GM12878 (cell line): Measurements from ENCODE around the gene RTP5. TPM values are rescaled to one million over a fixed set of nuclear protein-coding genes. Genes with fewer than 3 reads are reported as not detected.

ENCODE experiments used
- ATAC-seq: fragments of 200-7000 bp; cut with Tn5 transposase; 3 replicates; pipeline ENCODE4 v1.9.1; 2020; ENCODE audit warnings: mild to moderate bottlenecking, moderate library complexity
- BruUV-seq: library from RNA; stranded (reverse); fragments of 400-500 nt; replicated peaks from 2 replicates; lab custom pipeline; 2021; lab: Mats Ljungman, UMichigan
- CTCF ChIA-PET: fragments of 300-600 bp; sonication (Branson Sonifier 250); formaldehyde crosslinking; extraction: SDS; loops from one replicate; lab custom pipeline; 2021; ENCODE audit warnings: inconsistent platforms; lab: Yijun Ruan, JAX
- POLR2A ChIA-PET: fragments of 350-600 bp; formaldehyde crosslinking; extraction: SDS; loops from one replicate; lab custom pipeline; 2021; ENCODE audit warnings: inconsistent platforms; lab: Charles Lee
- RAD21 ChIA-PET: fragments of 300-600 bp; sonication (Branson Sonifier 250); formaldehyde crosslinking; loops from one replicate; lab custom pipeline; 2023; ENCODE audit warnings: antibody characterized with exemption; ENCODE audit not compliant: unreplicated experiment; lab: Charles Lee
- SMC1A ChIA-PET: fragments of 300-600 bp; sonication (Branson Sonifier 250); formaldehyde crosslinking; loops from one replicate; lab custom pipeline; 2023; ENCODE audit not compliant: unreplicated experiment, uncharacterized antibody; lab: Charles Lee
- DNase-seq: peaks from one replicate; pipeline ENCODE4 v3.0.0-alpha.2; 2011; ENCODE audit warnings: low read depth, low spot score
- FAIRE-seq: peaks from 3 replicates; lab custom pipeline; 2011; peaks lifted over from hg19 to GRCh38; lab: Jason Lieb, UNC
- H2AFZ ChIP-seq: 2 replicates; pipeline ENCODE4 v1.6.0; 2011; ENCODE audit warnings: low read depth, low read length, control low read depth; ENCODE audit not compliant: control insufficient read depth
- H3K27ac ChIP-seq: 2 replicates; pipeline ENCODE4 v1.5.1; 2011; ENCODE audit warnings: control low read depth; ENCODE audit not compliant: control insufficient read depth, insufficient read depth
- H3K27me3 ChIP-seq, 2 experiments: replicated peaks in 1 of 2; 2 replicates each; pipeline versions ENCODE4 v1.6.0 to v1.6.1; 2011; ENCODE audit warnings: low read length in 1 of 2; ENCODE audit not compliant: control insufficient read depth in 2 of 2, insufficient read depth in 2 of 2
- H3K36me3 ChIP-seq, 2 experiments: 2 replicates each; pipeline ENCODE4 v1.5.1; 2011; ENCODE audit warnings: low read length in 1 of 2; ENCODE audit not compliant: control insufficient read depth in 2 of 2, insufficient read depth in 2 of 2
- H3K4me1 ChIP-seq: 2 replicates; pipeline ENCODE4 v1.6.1; 2011; ENCODE audit warnings: mild to moderate bottlenecking, low read length, moderate library complexity, mixed read lengths; ENCODE audit not compliant: control insufficient read depth, insufficient read depth
- H3K4me2 ChIP-seq: 2 replicates; pipeline ENCODE4 v1.6.0; 2011; ENCODE audit warnings: control low read depth; ENCODE audit not compliant: control insufficient read depth, insufficient read depth
- H3K4me3 ChIP-seq: fragments of 200-600 bp; sonication (generic); 2 replicates; pipeline ENCODE4 v1.5.1; 2016
- H3K79me2 ChIP-seq: 2 replicates; pipeline ENCODE4 v1.6.0; 2011; ENCODE audit warnings: low read length; ENCODE audit not compliant: control insufficient read depth, insufficient read depth
- H3K9ac ChIP-seq: 2 replicates; pipeline ENCODE4 v1.8.0; 2011; ENCODE audit warnings: low read length, control low read depth, mixed read lengths; ENCODE audit not compliant: control insufficient read depth, insufficient read depth
- H3K9me3 ChIP-seq: replicated peaks from 3 replicates; pipeline ENCODE4 v1.5.1; 2011; ENCODE audit warnings: mild to moderate bottlenecking, low read length; ENCODE audit not compliant: control insufficient read depth, insufficient read depth
- H4K20me1 ChIP-seq: 2 replicates; pipeline ENCODE4 v1.6.0; 2011; ENCODE audit not compliant: control insufficient read depth, insufficient read depth
- BHLHE40 ChIP-seq, 2 experiments: fragments of 450-650 bp in 1 of 2; IDR thresholded peaks; 2 replicates each; pipeline ENCODE4 v1.6.1; 2011 to 2017; ENCODE audit warnings: low read depth in 2 of 2, borderline replicate concordance in 1 of 2, improper control_type of control experiment in 1 of 2, low read length in 1 of 2, mild to moderate bottlenecking in 1 of 2
- HDGF ChIP-seq: fragments of 450-650 bp; IDR thresholded peaks from 2 replicates; pipeline ENCODE4 v1.6.1; 2016; ENCODE audit warnings: antibody characterized with exemption
- LARP7 ChIP-seq: fragments of 450-650 bp; IDR thresholded peaks from 2 replicates; pipeline ENCODE4 v1.6.1; 2017; ENCODE audit warnings: mild to moderate bottlenecking
- MYC ChIP-seq: IDR thresholded peaks from 2 replicates; pipeline ENCODE4 v1.6.1; 2011; ENCODE audit warnings: mild to moderate bottlenecking, low read length, moderate library complexity, inconsistent platforms; ENCODE audit not compliant: insufficient read depth, insufficient replicate concordance, insufficient read length, severe bottlenecking
- PKNOX1 ChIP-seq: fragments of 450-650 bp; IDR thresholded peaks from 2 replicates; pipeline ENCODE4 v1.6.1; 2016; ENCODE audit warnings: mild to moderate bottlenecking
- SMARCA5 ChIP-seq: fragments of 450-650 bp; IDR thresholded peaks from 2 replicates; pipeline ENCODE4 v1.6.1; 2017; ENCODE audit warnings: mild to moderate bottlenecking
- SUPT20H ChIP-seq: IDR thresholded peaks from 2 replicates; pipeline ENCODE4 v1.6.1; 2011; ENCODE audit warnings: low read depth, mild to moderate bottlenecking, low read length, moderate library complexity, borderline replicate concordance; ENCODE audit not compliant: control insufficient read depth
- ZNF622 ChIP-seq: fragments of 450-650 bp; IDR thresholded peaks from 2 replicates; pipeline ENCODE4 v1.6.1; 2017; ENCODE audit warnings: mild to moderate bottlenecking, inconsistent platforms
- WGBS: methylation state at CpG from one replicate; pipeline ENCODE4 v1.1.6; 2016; ENCODE audit warnings: low lambda C conversion rate; ENCODE audit not compliant: insufficient replicate concordance, insufficient coverage; ENCODE audit errors: missing lambda C conversion rate; 5-methylcytosine and 5-hydroxymethylcytosine counted together
- in situ Hi-C: fragments of 300-500 bp; cut with MboI; formaldehyde crosslinking; loops from 9 replicates; pipeline ENCODE4 v1.14.3; 2018; ENCODE audit warnings: mixed read lengths
- intact Hi-C: fragments of 100-400 bp; cut with micrococcal nuclease; formaldehyde crosslinking; loops from one replicate; pipeline ENCODE4 v1.14.2; 2022; ENCODE audit not compliant: unreplicated experiment
- polyA plus RNA-seq, 11 experiments: library from polyadenylated mRNA; depleted of rRNA in 4 of 11; unstranded in 6 of 11; stranded (reverse) in 5 of 11; fragments of >200 nt; fragmentation: Nextera tagmentation in 4 of 11; fragmentation: Illumina TruSeq in 1 of 11; extraction: Ambion mirVana in 4 of 11; extraction: Trizol in 1 of 11; gene quantifications; 1 replicate in 1 of 11; 2 replicates in 10 of 11; pipeline versions ENCODE4 v1.2.1 to v1.2.3, GENCODE V29; 2011 to 2016; ENCODE audit warnings: inconsistent platforms in 2 of 11, missing spikeins in 2 of 11, low read depth in 1 of 11
- total RNA-seq, 4 experiments: library from RNA; depleted of rRNA in 3 of 4; stranded (reverse); fragments of >200 nt in 3 of 4; fragmentation: Illumina TruSeq in 1 of 4; extraction: Trizol in 1 of 4; gene quantifications; 2 replicates each; pipeline versions ENCODE4 v1.2.1 to v1.2.3, GENCODE V29; 2013 to 2021
- TF ChIP-seq, protein P1 (sequence below): fragments of 450-650 bp; formaldehyde crosslinking; IDR thresholded peaks from 2 replicates; pipeline ENCODE4 v1.4.0; 2020; ENCODE audit warnings: mild to moderate bottlenecking, moderate library complexity

The RTP5 gene
- total and polyA plus RNA-seq, 10 of the 15 experiments (the other 5 are each of a cell fraction or from before 2014, with no cell fraction given): 0.05 TPM; not detected in 9

GRCh38 chr2:241864168-241864849 is 5.2 kb upstream of the RTP5 start:
- no peaks in the 10 kb centered on the region; a peak in 1 of 4 replicates for H3K27me3 ChIP-seq
- ATAC-seq (no peak), FAIRE-seq (peak; percentile 97), DNase-seq (no peak)
- no peaks in the 10 kb centered on the region for H3K36me3 ChIP-seq
- ChIA-PET SMC1A (no interaction called here), CTCF (no interaction called here), POLR2A (interaction anchor here (1.0 kb wide), 1 partner anchor 9 kb away, joined by 3 read pairs; no protein-coding TSS in a partner anchor), RAD21 (no interaction called here)
- H3K79me2 ChIP-seq: no peaks in the 10 kb centered on the region
- in situ Hi-C loops (no loop called here), intact Hi-C loops (no loop called here)
- H4K20me1 ChIP-seq: peaks cover 3% of the 10 kb centered on the region; the same call in 1 of the 2 replicates
- peaks cover 38% of the 10 kb centered on the region for H3K4me1 ChIP-seq
- H3K9me3 ChIP-seq: no peaks in the 10 kb centered on the region; the same call in 1 of the 3 replicates
- TF ChIP-seq LARP7 (peak; percentile 58; the same call in 1 of the 2 replicates), MYC (peak; percentile 23), HDGF (peak; percentile 98), SMARCA5 (peak; percentile 75; the same call in 1 of the 2 replicates), SUPT20H (no peak), ZNF622 (peak; percentile 24; the same call in 1 of the 2 replicates), PKNOX1 (0 out of 2 replicates have a peak, but pooled peaks have one; percentile 14), BHLHE40 (IDR thresholded peaks at IDR 0.05; ENCODE audit: borderline replicate concordance in 1 of 2, low read depth in 2 of 2, low read length in 1 of 2) (no peak)
- TF ChIP-seq, protein P1, sequence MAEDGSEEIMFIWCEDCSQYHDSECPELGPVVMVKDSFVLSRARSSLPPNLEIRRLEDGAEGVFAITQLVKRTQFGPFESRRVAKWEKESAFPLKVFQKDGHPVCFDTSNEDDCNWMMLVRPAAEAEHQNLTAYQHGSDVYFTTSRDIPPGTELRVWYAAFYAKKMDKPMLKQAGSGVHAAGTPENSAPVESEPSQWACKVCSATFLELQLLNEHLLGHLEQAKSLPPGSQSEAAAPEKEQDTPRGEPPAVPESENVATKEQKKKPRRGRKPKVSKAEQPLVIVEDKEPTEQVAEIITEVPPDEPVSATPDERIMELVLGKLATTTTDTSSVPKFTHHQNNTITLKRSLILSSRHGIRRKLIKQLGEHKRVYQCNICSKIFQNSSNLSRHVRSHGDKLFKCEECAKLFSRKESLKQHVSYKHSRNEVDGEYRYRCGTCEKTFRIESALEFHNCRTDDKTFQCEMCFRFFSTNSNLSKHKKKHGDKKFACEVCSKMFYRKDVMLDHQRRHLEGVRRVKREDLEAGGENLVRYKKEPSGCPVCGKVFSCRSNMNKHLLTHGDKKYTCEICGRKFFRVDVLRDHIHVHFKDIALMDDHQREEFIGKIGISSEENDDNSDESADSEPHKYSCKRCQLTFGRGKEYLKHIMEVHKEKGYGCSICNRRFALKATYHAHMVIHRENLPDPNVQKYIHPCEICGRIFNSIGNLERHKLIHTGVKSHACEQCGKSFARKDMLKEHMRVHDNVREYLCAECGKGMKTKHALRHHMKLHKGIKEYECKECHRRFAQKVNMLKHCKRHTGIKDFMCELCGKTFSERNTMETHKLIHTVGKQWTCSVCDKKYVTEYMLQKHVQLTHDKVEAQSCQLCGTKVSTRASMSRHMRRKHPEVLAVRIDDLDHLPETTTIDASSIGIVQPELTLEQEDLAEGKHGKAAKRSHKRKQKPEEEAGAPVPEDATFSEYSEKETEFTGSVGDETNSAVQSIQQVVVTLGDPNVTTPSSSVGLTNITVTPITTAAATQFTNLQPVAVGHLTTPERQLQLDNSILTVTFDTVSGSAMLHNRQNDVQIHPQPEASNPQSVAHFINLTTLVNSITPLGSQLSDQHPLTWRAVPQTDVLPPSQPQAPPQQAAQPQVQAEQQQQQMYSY (CRISPR knock-in tag): no peak
- peak overlapping the region; percentile 62; the same call in 1 of the 2 replicates for H3K4me2 ChIP-seq
- BruUV-seq: no TSS peak
- H3K27ac ChIP-seq: no peak overlapping the region
- no peak overlapping the region; the same call in 1 of the 2 replicates for H3K4me3 ChIP-seq
- 94% methylated on average over 2 of the region's 2 CpGs for WGBS
- H2AFZ ChIP-seq: no peak overlapping the region
- no peak overlapping the region for H3K9ac ChIP-seq
